ENCODE measurements around the gene RAVER1. TPM values are rescaled to one million over a fixed set of nuclear protein-coding genes. Genes with fewer than 3 reads are reported as not detected.

The RAVER1 gene
- total and polyA plus RNA-seq, 9 of the 15 experiments (the other 6 are each of a cell fraction or from before 2014, with no cell fraction given), result 0.06 to 113 (median 7.0) TPM

- TF ChIP-seq NCOA6 (IDR thresholded peaks at IDR 0.05), result no peak
- peak; percentile 37 to 79; a peak in 2 of 4 replicates for TF ChIP-seq FOXA3 (CRISPR knock-in tag; conservative IDR thresholded peaks at IDR 0.05 in 1 of 2, IDR thresholded peaks at IDR 0.05 in 1 of 2)
- TF ChIP-seq ZBTB12 (CRISPR knock-in tag; IDR thresholded peaks at IDR 0.05), result 0 out of 2 replicates have a peak, but pooled peaks have one; percentile 35
- TF ChIP-seq CREB1 (IDR thresholded peaks at IDR 0.05), result peak; percentile 87
- TF ChIP-seq CREB1 (CRISPR knock-in tag; IDR thresholded peaks at IDR 0.05), result peak; percentile 54; the same call in 1 of the 2 replicates
- TF ChIP-seq CC2D1A (IDR thresholded peaks at IDR 0.05), result no peak
- no peak for TF ChIP-seq ZBTB40 (IDR thresholded peaks at IDR 0.05)
- TF ChIP-seq ZBTB40 (CRISPR knock-in tag; IDR thresholded peaks at IDR 0.05), result no peak
- TF ChIP-seq YY1 (IDR thresholded peaks at IDR 0.05; ENCODE audit: borderline replicate concordance in 1 of 3, control insufficient read depth in 1 of 3, extremely low read depth in 1 of 3, insufficient read depth in 3 of 3, insufficient read length in 1 of 3, insufficient replicate concordance in 2 of 3, low read depth in 1 of 3, low read length in 2 of 3), result peak in 2 of 3 experiments; percentile 51 to 76
- TF ChIP-seq POLR2AphosphoS2 (IDR thresholded peaks at IDR 0.05; ENCODE audit: low read length), result no peak
- TF ChIP-seq ERF (CRISPR knock-in tag; IDR thresholded peaks at IDR 0.05), result peak; percentile 86; the same call in 1 of the 2 replicates
- TF ChIP-seq TEAD4 (IDR thresholded peaks at IDR 0.05; ENCODE audit: low read length), result no peak; the same call in 1 of the 2 replicates
- no peak for TF ChIP-seq TEAD4 (CRISPR knock-in tag; IDR thresholded peaks at IDR 0.05; ENCODE audit: borderline replicate concordance)
- TF ChIP-seq CHD1 (IDR thresholded peaks at IDR 0.05; ENCODE audit: low read length), result no peak
- no peak for TF ChIP-seq HNRNPL (IDR thresholded peaks at IDR 0.05; ENCODE audit: low read depth, low read length)
- TF ChIP-seq SNRNP70 (optimal IDR thresholded peaks at IDR 0.05; ENCODE audit: low read depth, low read length), result no peak
These were observed 44.0 kb downstream of the RAVER1 start (continued) for GRCh38 chr19:10289167-10289835.

Data from K562 (cell line).